ENCODE results near the gene GSTA5. TPM values are rescaled to one million over a fixed set of nuclear protein-coding genes. Genes with fewer than 3 reads are reported as not detected.

GSTA5 gene
- total RNA-seq = not detected
- total RNA-seq (2013) = not detected

GRCh38 chr6:52840763-52841585 is at the start of gene GSTA5:
TSS of gene GSTA5 (minus strand) at chr6:52840813.
- Mint-ChIP-seq H3K4me3 (no peak within 1 kb of the TSS), H3K9me3 (no peaks in the 10 kb centered on the region), H3K27ac (no peak within 1 kb of the TSS), H3K27me3 (ENCODE audit: low read depth in 2 of 2) (peaks cover 17 to 39% of the 10 kb centered on the region in 2 donors), H3K4me1 (no peaks in the 10 kb centered on the region), H3K36me3 (no peaks in the 10 kb centered on the region)
- Histone ChIP-seq H3K9me3 (ENCODE audit: control insufficient read depth, insufficient read depth, low read length) (no peaks in the 10 kb centered on the region), H3K4me3 (ENCODE audit: low read length) (no peak within 1 kb of the TSS), H3K27me3 (ENCODE audit: control insufficient read depth, insufficient read depth, low read length) (no peaks in the 10 kb centered on the region), H3K27ac (ENCODE audit: low read length) (no peak within 1 kb of the TSS), H3K36me3 (ENCODE audit: control insufficient read depth, insufficient read depth, low read length) (no peaks in the 10 kb centered on the region), H3K4me1 (ENCODE audit: control insufficient read depth, insufficient read depth, low read length) (no peaks in the 10 kb centered on the region)
- intact Hi-C loops (cut with micrococcal nuclease) = no loop called here
- 83% methylated on average over 5 of the region's 5 CpGs for WGBS (ENCODE audit: insufficient coverage)
- DNase-seq (no peak), ATAC-seq (no peak)
- no peak for TF ChIP-seq CTCF (IDR thresholded peaks at IDR 0.05)

- no peak overlapping the region for H3K4me3 ChIP-seq (ENCODE audit: low read length)
- DNase-seq (no peak), ATAC-seq (no peak)
- no peaks in the 10 kb centered on the region for H3K4me1 ChIP-seq (ENCODE audit: control insufficient read depth, insufficient read depth, low read length)
- no peak overlapping the region for H3K27ac Mint-ChIP-seq
- H3K27me3 Mint-ChIP-seq (ENCODE audit: low read depth in 2 of 2) = peaks cover 12 to 14% of the 10 kb centered on the region in 2 donors
- H3K36me3 Mint-ChIP-seq = no peaks in the 10 kb centered on the region
- H3K36me3 ChIP-seq (ENCODE audit: control insufficient read depth, insufficient read depth, low read length) = no peaks in the 10 kb centered on the region
- H3K4me3 Mint-ChIP-seq = no peak overlapping the region
- no peaks in the 10 kb centered on the region for H3K4me1 Mint-ChIP-seq
- 64% methylated on average over 2 of the region's 3 CpGs for WGBS (ENCODE audit: insufficient coverage)
- H3K27me3 ChIP-seq (ENCODE audit: control insufficient read depth, insufficient read depth, low read length) = peaks cover 3% of the 10 kb centered on the region
- H3K9me3 ChIP-seq (ENCODE audit: control insufficient read depth, insufficient read depth, low read length) = no peaks in the 10 kb centered on the region
- no peaks in the 10 kb centered on the region for H3K9me3 Mint-ChIP-seq
- no peak overlapping the region for H3K27ac ChIP-seq (ENCODE audit: low read length)
- intact Hi-C loops (cut with micrococcal nuclease) = no loop called here
- no peak for TF ChIP-seq CTCF (IDR thresholded peaks at IDR 0.05)
Measured at GRCh38 chr6:52890018-52890417, 49.4 kb upstream of the GSTA5 start.

GRCh38 chr6:52887910-52888524 is 47.4 kb upstream of the GSTA5 start:
- H3K4me3 ChIP-seq (ENCODE audit: low read length) = no peak overlapping the region
- Mint-ChIP-seq H3K9me3 (no peaks in the 10 kb centered on the region), H3K4me1 (no peaks in the 10 kb centered on the region), H3K4me3 (no peak overlapping the region), H3K36me3 (no peaks in the 10 kb centered on the region), H3K27me3 (ENCODE audit: low read depth in 2 of 2) (peaks cover 9 to 12% of the 10 kb centered on the region in 2 donors), H3K27ac (no peak overlapping the region)
- DNase-seq (no peak), ATAC-seq (no peak)
- intact Hi-C loops (cut with micrococcal nuclease) = no loop called here
- H3K27me3 ChIP-seq (ENCODE audit: control insufficient read depth, insufficient read depth, low read length) = no peaks in the 10 kb centered on the region
- no peaks in the 10 kb centered on the region for H3K36me3 ChIP-seq (ENCODE audit: control insufficient read depth, insufficient read depth, low read length)
- no peak overlapping the region for H3K27ac ChIP-seq (ENCODE audit: low read length)
- H3K9me3 ChIP-seq (ENCODE audit: control insufficient read depth, insufficient read depth, low read length) = no peaks in the 10 kb centered on the region
- no peaks in the 10 kb centered on the region for H3K4me1 ChIP-seq (ENCODE audit: control insufficient read depth, insufficient read depth, low read length)
- TF ChIP-seq CTCF (IDR thresholded peaks at IDR 0.05) = no peak
- 94% methylated on average over 3 of the region's 3 CpGs for WGBS (ENCODE audit: insufficient coverage)

Measured in natural killer cell (primary cell).